HL-60 (cell line): ENCODE measurements around the gene IRGC.

Experiments
- GABPA ChIP-seq: IDR thresholded peaks from 2 replicates; pipeline ENCODE4 v1.6.1; 2012; ENCODE audit warnings: low read depth
- POLR2AphosphoS5 ChIP-seq: IDR thresholded peaks from 2 replicates; pipeline ENCODE4 v1.6.1; 2012; ENCODE audit warnings: low read depth

DNA sequence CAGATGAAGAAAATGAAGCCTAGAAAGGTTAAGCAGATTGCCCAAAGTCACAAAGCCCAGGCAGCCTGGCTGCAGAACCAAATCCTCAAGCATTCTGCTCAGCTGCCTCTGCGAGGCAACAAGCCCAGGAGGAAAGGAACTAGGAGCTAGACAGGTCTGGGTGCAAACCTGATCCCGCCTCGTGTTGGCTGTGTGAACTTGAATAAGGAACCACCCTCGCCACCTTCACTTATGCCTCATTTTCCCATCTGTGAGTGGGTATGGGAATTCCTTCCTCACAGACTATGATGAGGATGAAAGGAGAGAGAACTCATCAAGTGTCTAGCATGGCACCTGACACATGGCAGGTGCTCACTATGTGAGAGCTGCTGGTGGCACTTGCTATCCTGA lies 32.3 kb downstream of the IRGC start:
- TF ChIP-seq GABPA (no peak), POLR2AphosphoS5 (no peak)
